H4 (cell line): Measurements from ENCODE around the gene OAS2. TPM values are rescaled to one million over a fixed set of nuclear protein-coding genes. Genes with fewer than 3 reads are reported as not detected.
"Not testable (repeated sequence)": the region's sequence is repeated elsewhere in the genome, so short reads cannot be mapped to it uniquely, and the experiment has no call there.

ENCODE experiments used
- DNase-seq: peaks from one replicate; pipeline ENCODE4 v3.0.0-alpha.2; 2015; ENCODE audit warnings: low spot score
- total RNA-seq: library from RNA; depleted of rRNA; stranded (reverse); fragments of >200 nt; shearing (Covaris generic); gene quantifications from 2 replicates; pipeline ENCODE4 v1.2.3, GENCODE V29; 2014

The OAS2 gene
- total RNA-seq, 1 experiment from 2014 or later: 49.7 TPM

GRCh38 chr12:112980491-112981158 is 2.3 kb downstream of the OAS2 start:
- DNase-seq: no peak

GRCh38 chr12:112985642-112986290 is 7.4 kb downstream of the OAS2 start:
- DNase-seq: no peak

GRCh38 chr12:112986291-112986800 is 8.0 kb downstream of the OAS2 start:
- DNase-seq: no peak

- DNase-seq: no peak
These were observed 9.2 kb downstream of the OAS2 start for GRCh38 chr12:112987561-112987960.

GRCh38 chr12:112988224-112988623 is 9.9 kb downstream of the OAS2 start:
- DNase-seq: no peak

- DNase-seq: not testable (repeated sequence)
These were observed 10.6 kb downstream of the OAS2 start for GRCh38 chr12:112988823-112989385.

GRCh38 chr12:112989806-112990205 is 11.5 kb downstream of the OAS2 start:
- no peak for DNase-seq

- DNase-seq: peak; percentile 58
These were observed 14.5 kb downstream of the OAS2 start for GRCh38 chr12:112992541-112993398.

- no peak for DNase-seq
These were observed 16.7 kb downstream of the OAS2 start for GRCh38 chr12:112995008-112995407.

- no peak for DNase-seq
These were observed 18.2 kb downstream of the OAS2 start for GRCh38 chr12:112996501-112996900.

GRCh38 chr12:112997506-112997905 is 19.2 kb downstream of the OAS2 start:
- DNase-seq: no peak

- no peak for DNase-seq
These were observed 20.9 kb downstream of the OAS2 start for GRCh38 chr12:112998987-112999767.

- DNase-seq: no peak
These were observed 22.1 kb downstream of the OAS2 start for GRCh38 chr12:113000433-113000832.

GRCh38 chr12:113002155-113002554 is 23.8 kb downstream of the OAS2 start:
- no peak for DNase-seq

GRCh38 chr12:113002676-113003075 is 24.4 kb downstream of the OAS2 start:
- no peak for DNase-seq

- no peak for DNase-seq
These were observed 25.3 kb downstream of the OAS2 start for GRCh38 chr12:113003636-113004035.

- DNase-seq: peak; percentile 33
These were observed 27.4 kb downstream of the OAS2 start for GRCh38 chr12:113005762-113006161.

- DNase-seq: no peak
These were observed 27.9 kb downstream of the OAS2 start for GRCh38 chr12:113006206-113006605.

- DNase-seq: no peak
These were observed 28.3 kb downstream of the OAS2 start for GRCh38 chr12:113006641-113007040.

- peak; percentile 88 for DNase-seq
These were observed 28.8 kb downstream of the OAS2 start for GRCh38 chr12:113007166-113007565.

GRCh38 chr12:113010701-113011100 is 32.4 kb downstream of the OAS2 start:
- no peak for DNase-seq
